Stomach (tissue), 9 donors: ENCODE results near the gene PKD1. TPM values are rescaled to one million over a fixed set of nuclear protein-coding genes. Genes with fewer than 3 reads are reported as not detected.
A peak's percentile ranks its signal among the peaks of the same experiment; 100 is the strongest.

Experiments
- DNase-seq, 2 donors: peaks; one replicate each; pipeline versions ENCODE4 v3.0.0 to v3.0.0-alpha.2; 2013 to 2019
- H3K27ac ChIP-seq, 5 donors: fragments of 200-600 bp in 4 of 5; sonication (generic) in 4 of 5; one replicate each; pipeline ENCODE4 v1.5.1; 2013 to 2019; ENCODE audit warnings: mild to moderate bottlenecking in 1 of 5, moderate library complexity in 1 of 5
- H3K27me3 ChIP-seq, 3 donors: fragments of 200-600 bp; sonication (generic); one replicate each; pipeline ENCODE4 v1.5.1; 2017 to 2019; ENCODE audit warnings: mixed run types in 1 of 3
- H3K36me3 ChIP-seq, 4 donors: fragments of 200-600 bp; sonication (generic); 1 replicate in 3 of 4; 2 replicates in 1 of 4; pipeline ENCODE4 v1.5.1; 2016 to 2019
- H3K4me1 ChIP-seq, 4 donors: fragments of 200-600 bp; sonication (generic); one replicate each; pipeline ENCODE4 v1.5.1; 2016 to 2019
- H3K4me3 ChIP-seq, 4 donors: fragments of 200-600 bp; sonication (generic) in 3 of 4; one replicate each; pipeline ENCODE4 v1.5.1; 2016 to 2019; ENCODE audit warnings: mild to moderate bottlenecking in 1 of 4
- H3K9me3 ChIP-seq, 4 donors: fragments of 200-600 bp; sonication (generic); one replicate each; pipeline ENCODE4 v1.5.1; 2016 to 2019
- CTCF ChIP-seq, 7 experiments: fragments of 450-650 bp in 4 of 7; fragments of 200-600 bp in 3 of 7; sonication (generic) in 3 of 7; IDR thresholded peaks; one replicate each; pipeline ENCODE4 v1.5.1; 2016 to 2019; ENCODE audit warnings: antibody characterized with exemption in 7 of 7, control low read depth in 2 of 7, mild to moderate bottlenecking in 1 of 7
- EP300 ChIP-seq: sonication (generic); formaldehyde crosslinking; IDR thresholded peaks from one replicate; pipeline ENCODE4 v1.6.1; 2017; ENCODE audit warnings: antibody characterized with exemption
- POLR2A ChIP-seq, 4 donors: fragments of 450-650 bp; IDR thresholded peaks; one replicate each; pipeline ENCODE4 v1.6.1; 2016; ENCODE audit warnings: antibody characterized with exemption in 4 of 4, control low read depth in 2 of 4, mild to moderate bottlenecking in 1 of 4, moderate library complexity in 1 of 4
- POLR2AphosphoS5 ChIP-seq, 3 donors: sonication (generic); formaldehyde crosslinking; IDR thresholded peaks; one replicate each; pipeline ENCODE4 v1.6.1; 2016; ENCODE audit warnings: antibody characterized with exemption in 3 of 3
- WGBS, 5 donors: extraction: QIAGEN DNeasy Blood & Tissue Kit in 3 of 5; methylation state at CpG; one replicate each; pipeline versions ENCODE4 v1.1.5 to v1.1.7; 2013 to 2018; 5-methylcytosine and 5-hydroxymethylcytosine counted together
- intact Hi-C: fragments of 100-400 bp; cut with DNase I; formaldehyde crosslinking; loops from one replicate; pipeline ENCODE4 v1.15.1; 2023; ENCODE audit warnings: low total_unique reads
- polyA plus RNA-seq, 3 donors: library from polyadenylated mRNA; stranded (reverse); fragments of 200-250 nt; gene quantifications; one replicate each; pipeline ENCODE4 v1.2.3, GENCODE V29; 2013
- small RNA-seq, 4 donors: library from RNA; depleted of rRNA; stranded (forward); fragments of <200 nt; gene quantifications; one replicate each; pipeline ENCODE3, GENCODE V24; 2016
- total RNA-seq, 5 donors: library from RNA; depleted of rRNA; stranded (reverse); fragments of >200 nt; gene quantifications; one replicate each; pipeline versions ENCODE4 v1.1.0 to v1.2.3, GENCODE V29; 2014 to 2016
- donor health status: healthy with polysubstance abuse.
- donor health status: Bipolar disorder and iron deficiency.
- donor health status: healthy.

PKD1 gene
- total and polyA plus RNA-seq, 8 donors = 10.4 to 776 (median 90.7) TPM

GRCh38 chr16:2040787-2041522, 94.7 kb downstream of the PKD1 start:
- Histone ChIP-seq H3K36me3 (peaks cover 11 to 25% (median 19%) of the 10 kb centered on the region in 4 donors), H3K27ac (peak overlapping the region; percentile 83 to 95 (median 88)), H3K4me3 (no peak overlapping the region), H3K4me1 (peaks cover 70 to 98% (median 93%) of the 10 kb centered on the region in 4 donors), H3K9me3 (no peaks in the 10 kb centered on the region), H3K27me3 (no peaks in the 10 kb centered on the region)
- peak; percentile 51 to 88 for DNase-seq
- intact Hi-C loops = no loop called here
- 40 to 66% (median 48%) methylated on average over 12 to 20 of the region's 20 CpGs for WGBS, 5 donors
- no peak for TF ChIP-seq EP300
- peak in 2 of 3 donors; percentile 30 to 49 for TF ChIP-seq POLR2AphosphoS5 (IDR thresholded peaks at IDR 0.05)

GRCh38 chr16:2040041-2040786, 95.5 kb downstream of the PKD1 start:
- peaks cover 11 to 25% (median 19%) of the 10 kb centered on the region in 4 donors for H3K36me3 ChIP-seq
- H3K9me3 ChIP-seq = no peaks in the 10 kb centered on the region
- H3K4me1 ChIP-seq = peaks cover 77 to 100% (median 97%) of the 10 kb centered on the region in 4 donors
- no peak for TF ChIP-seq EP300
- no peak for TF ChIP-seq POLR2A (IDR thresholded peaks at IDR 0.05)
- no peak for TF ChIP-seq POLR2AphosphoS5 (IDR thresholded peaks at IDR 0.05)
- TF ChIP-seq CTCF (IDR thresholded peaks at IDR 0.05) = no peak
- peak overlapping the region; percentile 83 to 95 (median 88) for H3K27ac ChIP-seq
- intact Hi-C loops = no loop called here
- WGBS, 5 donors = 59 to 75% (median 65%) methylated on average over 10 to 24 of the region's 24 CpGs
- no peaks in the 10 kb centered on the region for H3K27me3 ChIP-seq
- H3K4me3 ChIP-seq = peak overlapping the region in 1 of 4 donors; percentile 29
- DNase-seq = peak in 1 of 2 donors; percentile 48

- H3K36me3 ChIP-seq = peaks cover 11 to 21% (median 19%) of the 10 kb centered on the region in 4 donors
- DNase-seq = peak; percentile 83 to 96
- no peaks in the 10 kb centered on the region for H3K27me3 ChIP-seq
- intact Hi-C loops = no loop called here
- 14 to 38% (median 29%) methylated on average over 22 to 29 of the region's 29 CpGs for WGBS, 5 donors
- H3K9me3 ChIP-seq = no peaks in the 10 kb centered on the region
- H3K4me1 ChIP-seq = peaks cover 84 to 100% (median 98%) of the 10 kb centered on the region in 4 donors
- TF ChIP-seq POLR2A (IDR thresholded peaks at IDR 0.05) (no peak), CTCF (IDR thresholded peaks at IDR 0.05) (no peak), EP300 (no peak), POLR2AphosphoS5 (IDR thresholded peaks at IDR 0.05) (peak; percentile 25 to 72 (median 55))
- peak overlapping the region; percentile 83 to 95 (median 88) for H3K27ac ChIP-seq
- H3K4me3 ChIP-seq = peak overlapping the region in 1 of 4 donors; percentile 29
Measured at GRCh38 chr16:2039274-2040031, 96.2 kb downstream of the PKD1 start.

Small RNA genes lying within 50 kb of the gene (small RNA-seq; reads per million reads assigned to genes)
- gene MIR1225 (0 to 9.3 (median 6.5) reads per million in 4 donors), gene MIR3180-5 (0 reads per million in 4 donors), gene MIR4516 (0 reads per million in 4 donors), gene RF00019 (0 reads per million in 4 donors), gene SNORD60 (0 reads per million in 4 donors)

Other genes with a start within 250 kb of the PKD1 start
- gene HS3ST6, start 217.5 kb downstream of the PKD1 start, total RNA-seq = not detected
- 1 to 10 TPM in 1 of 3 donors, not detected in 2; 1.6 TPM for gene HS3ST6, start 217.5 kb downstream of the PKD1 start, polyA plus RNA-seq
- 10 to 100 TPM in 3 of 5 donors, 1 to 10 TPM in 1, not detected in 1; 6.2 to 61.1 (median 16.3) TPM for gene MSRB1, start 192.7 kb downstream of the PKD1 start, total RNA-seq
- gene MSRB1, start 192.7 kb downstream of the PKD1 start, polyA plus RNA-seq = 10 to 100 TPM; 31.2 to 68.5 (median 48.9) TPM
- gene RPL3L, start 181.2 kb downstream of the PKD1 start, total RNA-seq = not detected
- gene RPL3L, start 181.2 kb downstream of the PKD1 start, polyA plus RNA-seq = under 1 TPM in 2 of 3 donors, not detected in 1; 0.05 to 0.19 TPM
- 100 to 1,000 TPM in 1 of 5 donors, 10 to 100 TPM in 4; 28.6 to 119 (median 57.5) TPM for gene NDUFB10, start 176.4 kb downstream of the PKD1 start, total RNA-seq
- gene NDUFB10, start 176.4 kb downstream of the PKD1 start, polyA plus RNA-seq = 100 to 1,000 TPM; 242 to 285 (median 253) TPM
- 1,000 to 10,000 TPM in 4 of 5 donors, 100 to 1,000 TPM in 1; 997 to 2,615 (median 1,653) TPM for gene RPS2, start 171.1 kb downstream of the PKD1 start, total RNA-seq
- gene RPS2, start 171.1 kb downstream of the PKD1 start, polyA plus RNA-seq = 1,000 to 10,000 TPM; 2,720 to 4,842 (median 2,788) TPM
- gene RNF151, start 169.0 kb downstream of the PKD1 start, total RNA-seq = not detected
- not detected for gene RNF151, start 169.0 kb downstream of the PKD1 start, polyA plus RNA-seq
- 100 to 1,000 TPM in 1 of 5 donors, 10 to 100 TPM in 3, 1 to 10 TPM in 1; 9.4 to 174 (median 26.3) TPM for gene TBL3, start 163.8 kb downstream of the PKD1 start, total RNA-seq
- gene TBL3, start 163.8 kb downstream of the PKD1 start, polyA plus RNA-seq = 10 to 100 TPM; 32.7 to 52.7 (median 48.9) TPM
- gene NOXO1, start 154.4 kb downstream of the PKD1 start, total RNA-seq = 10 to 100 TPM in 1 of 5 donors, not detected in 4; 58.2 TPM
- gene NOXO1, start 154.4 kb downstream of the PKD1 start, polyA plus RNA-seq = 1 to 10 TPM; 1.2 to 3.4 (median 2.6) TPM
- gene GFER, start 151.7 kb downstream of the PKD1 start, total RNA-seq = 100 to 1,000 TPM in 1 of 5 donors, 10 to 100 TPM in 1, 1 to 10 TPM in 3; 3.1 to 313 (median 9.9) TPM
- 10 to 100 TPM; 31.2 to 50.6 (median 36.1) TPM for gene GFER, start 151.7 kb downstream of the PKD1 start, polyA plus RNA-seq
- gene SYNGR3, start 145.9 kb downstream of the PKD1 start, total RNA-seq = 1 to 10 TPM in 1 of 5 donors, not detected in 4; 1.7 TPM
- gene SYNGR3, start 145.9 kb downstream of the PKD1 start, polyA plus RNA-seq = 1 to 10 TPM in 1 of 3 donors, not detected in 2; 1.3 TPM
- 10 to 100 TPM; 16.3 to 86.2 (median 34.8) TPM for gene ZNF598, start 126.1 kb downstream of the PKD1 start, total RNA-seq
- 10 to 100 TPM; 21.1 to 31.0 (median 21.4) TPM for gene ZNF598, start 126.1 kb downstream of the PKD1 start, polyA plus RNA-seq
- under 1 TPM in 1 of 5 donors, not detected in 4; 0.55 TPM for gene NPW, start 116.1 kb downstream of the PKD1 start, total RNA-seq
- gene NPW, start 116.1 kb downstream of the PKD1 start, polyA plus RNA-seq = 10 to 100 TPM in 1 of 3 donors, 1 to 10 TPM in 2; 1.6 to 12.4 (median 2.4) TPM
- gene NHERF2, start 109.0 kb downstream of the PKD1 start, total RNA-seq = 100 to 1,000 TPM in 2 of 5 donors, 10 to 100 TPM in 3; 17.4 to 201 (median 95.5) TPM
- 100 to 1,000 TPM in 2 of 3 donors, 10 to 100 TPM in 1; 65.4 to 236 (median 157) TPM for gene NHERF2, start 109.0 kb downstream of the PKD1 start, polyA plus RNA-seq
- 100 to 1,000 TPM in 2 of 5 donors, 1 to 10 TPM in 3; 2.3 to 663 (median 9.5) TPM for gene NTHL1, start 88.1 kb downstream of the PKD1 start, total RNA-seq
- 10 to 100 TPM; 29.2 to 40.6 (median 36.6) TPM for gene NTHL1, start 88.1 kb downstream of the PKD1 start, polyA plus RNA-seq
- gene TSC2, start 87.9 kb downstream of the PKD1 start, total RNA-seq = 100 to 1,000 TPM in 3 of 5 donors, 10 to 100 TPM in 2; 68.5 to 369 (median 118) TPM
- gene TSC2, start 87.9 kb downstream of the PKD1 start, polyA plus RNA-seq = 10 to 100 TPM; 40.8 to 46.0 (median 41.1) TPM
- gene RAB26, start 12.7 kb upstream of the PKD1 start, total RNA-seq = 100 to 1,000 TPM in 1 of 5 donors, 10 to 100 TPM in 1, not detected in 3; 27.2 to 114 TPM
- 10 to 100 TPM; 15.1 to 63.4 (median 20.3) TPM for gene RAB26, start 12.7 kb upstream of the PKD1 start, polyA plus RNA-seq
- 100 to 1,000 TPM in 1 of 5 donors, 10 to 100 TPM in 4; 20.9 to 204 (median 58.9) TPM for gene TRAF7, start 19.9 kb upstream of the PKD1 start, total RNA-seq
- 10 to 100 TPM; 27.1 to 39.5 (median 37.3) TPM for gene TRAF7, start 19.9 kb upstream of the PKD1 start, polyA plus RNA-seq
- gene CASKIN1, start 60.7 kb upstream of the PKD1 start, total RNA-seq = under 1 TPM in 1 of 5 donors, not detected in 4; 0.73 TPM
- gene CASKIN1, start 60.7 kb upstream of the PKD1 start, polyA plus RNA-seq = under 1 TPM; 0.15 to 0.55 (median 0.19) TPM
- 100 to 1,000 TPM in 1 of 5 donors, 10 to 100 TPM in 3, 1 to 10 TPM in 1; 7.5 to 235 (median 56.2) TPM for gene MLST8, start 69.6 kb upstream of the PKD1 start, total RNA-seq
- gene MLST8, start 69.6 kb upstream of the PKD1 start, polyA plus RNA-seq = 10 to 100 TPM; 46.8 to 68.1 (median 55.3) TPM
- gene BRICD5, start 75.0 kb upstream of the PKD1 start, total RNA-seq = 10 to 100 TPM in 4 of 5 donors, 1 to 10 TPM in 1; 2.6 to 78.8 (median 16.5) TPM
- gene BRICD5, start 75.0 kb upstream of the PKD1 start, polyA plus RNA-seq = 1 to 10 TPM; 4.2 to 6.5 (median 6.3) TPM
- 10 to 100 TPM in 4 of 5 donors, 1 to 10 TPM in 1; 9.4 to 90.4 (median 15.9) TPM for gene PGP, start 78.9 kb upstream of the PKD1 start, total RNA-seq
- 10 to 100 TPM in 2 of 3 donors, 1 to 10 TPM in 1; 9.3 to 11.0 (median 10.0) TPM for gene PGP, start 78.9 kb upstream of the PKD1 start, polyA plus RNA-seq
- 100 to 1,000 TPM in 1 of 5 donors, 10 to 100 TPM in 4; 12.7 to 114 (median 64.5) TPM for gene E4F1, start 87.7 kb upstream of the PKD1 start, total RNA-seq
- gene E4F1, start 87.7 kb upstream of the PKD1 start, polyA plus RNA-seq = 10 to 100 TPM; 21.4 to 25.2 (median 23.8) TPM
- gene DNASE1L2, start 100.5 kb upstream of the PKD1 start, total RNA-seq = not detected
- gene DNASE1L2, start 100.5 kb upstream of the PKD1 start, polyA plus RNA-seq = under 1 TPM in 2 of 3 donors, not detected in 1; 0.68 to 0.90 TPM
- gene ECI1, start 115.7 kb upstream of the PKD1 start, total RNA-seq = 100 to 1,000 TPM in 3 of 5 donors, 10 to 100 TPM in 2; 20.4 to 234 (median 113) TPM
- gene ECI1, start 115.7 kb upstream of the PKD1 start, polyA plus RNA-seq = 100 to 1,000 TPM in 2 of 3 donors, 10 to 100 TPM in 1; 84.3 to 109 (median 106) TPM
- 100 to 1,000 TPM in 4 of 5 donors, 10 to 100 TPM in 1; 72.7 to 162 (median 116) TPM for gene RNPS1, start 132.2 kb upstream of the PKD1 start, total RNA-seq
- 100 to 1,000 TPM in 1 of 3 donors, 10 to 100 TPM in 2; 80.9 to 127 (median 99.2) TPM for gene RNPS1, start 132.2 kb upstream of the PKD1 start, polyA plus RNA-seq
- gene ABCA3, start 204.8 kb upstream of the PKD1 start, total RNA-seq = 10 to 100 TPM in 1 of 5 donors, 1 to 10 TPM in 4; 3.8 to 39.3 (median 4.9) TPM
- 1 to 10 TPM in 2 of 3 donors, under 1 TPM in 1; 0.61 to 2.7 (median 2.4) TPM for gene ABCA3, start 204.8 kb upstream of the PKD1 start, polyA plus RNA-seq